HL-60 (cell line): ENCODE results near the gene PPP1R27.

Experiments used
- DNase-seq, 2 experiments: peaks; one replicate each; pipeline ENCODE4 v3.0.0-alpha.2; 2010 to 2020; ENCODE audit warnings: low read depth in 1 of 2, low spot score in 1 of 2
- H3K27ac ChIP-seq: fragments of 250-450 bp; sonication (Bioruptor Pico); replicated peaks from 2 replicates; pipeline ENCODE4 v1.5.1; 2020; ENCODE audit warnings: mild to moderate bottlenecking, moderate library complexity
- H3K27me3 ChIP-seq: fragments of 250-450 bp; sonication (Bioruptor Pico); 2 replicates; pipeline ENCODE4 v1.5.1; 2021; ENCODE audit warnings: mild to moderate bottlenecking, moderate library complexity; ENCODE audit not compliant: insufficient read depth, poor library complexity, severe bottlenecking
- H3K4me3 ChIP-seq: replicated peaks from 2 replicates; pipeline ENCODE4 v1.5.1; 2011; ENCODE audit warnings: mild to moderate bottlenecking, control low read depth, low read length; ENCODE audit not compliant: insufficient read depth
- CTCF ChIP-seq: IDR thresholded peaks from one replicate; pipeline ENCODE4 v1.5.1; 2011; ENCODE audit warnings: low read length, control low read depth, inconsistent platforms; ENCODE audit not compliant: insufficient read depth
- GABPA ChIP-seq: IDR thresholded peaks from 2 replicates; pipeline ENCODE4 v1.6.1; 2012; ENCODE audit warnings: low read depth
- POLR2AphosphoS5 ChIP-seq: IDR thresholded peaks from 2 replicates; pipeline ENCODE4 v1.6.1; 2012; ENCODE audit warnings: low read depth
- SPI1 ChIP-seq: IDR thresholded peaks from 2 replicates; pipeline ENCODE4 v1.6.1; 2012; ENCODE audit warnings: low read depth, mild to moderate bottlenecking, borderline replicate concordance
- TF ChIP-seq, protein P1 (sequence below): IDR thresholded peaks from 2 replicates; pipeline ENCODE4 v1.6.1; 2012; ENCODE audit warnings: low read depth; ENCODE audit not compliant: insufficient replicate concordance

The PPP1R27 gene

DNA sequence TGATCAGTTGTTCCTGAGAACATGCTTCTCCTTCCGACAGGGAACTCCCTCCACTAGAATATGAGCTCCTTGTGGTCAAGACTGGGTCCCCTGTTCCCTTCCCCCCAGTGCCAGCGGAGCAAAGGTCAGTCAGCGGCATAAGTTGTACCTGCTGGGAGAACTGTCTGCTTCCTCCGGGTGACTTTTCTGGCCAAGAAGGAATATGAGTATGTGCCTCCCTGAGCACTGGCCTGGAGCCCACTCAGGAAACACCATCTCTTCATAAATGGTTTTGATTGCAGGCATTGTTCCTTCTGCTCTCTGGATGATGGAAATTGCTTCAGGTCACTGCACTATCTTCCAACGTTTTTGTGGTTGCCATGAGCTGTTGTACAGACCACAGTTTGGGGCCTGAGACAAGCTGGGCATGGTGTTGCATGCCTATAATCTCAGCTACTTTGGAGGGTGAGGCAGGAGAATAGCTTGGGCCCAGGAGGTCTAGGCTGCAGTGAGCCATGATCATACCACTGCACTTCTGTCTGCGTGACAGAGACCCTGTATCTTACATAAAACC, 28.3 kb upstream of the PPP1R27 start:
- Histone ChIP-seq H3K4me3 (peak overlapping the region; percentile 2), H3K27me3 (no peaks in the 10 kb centered on the region), H3K27ac (peak overlapping the region; percentile 96)
- peak in 1 of 2 experiments; percentile 87 for DNase-seq
- TF ChIP-seq, protein P1, sequence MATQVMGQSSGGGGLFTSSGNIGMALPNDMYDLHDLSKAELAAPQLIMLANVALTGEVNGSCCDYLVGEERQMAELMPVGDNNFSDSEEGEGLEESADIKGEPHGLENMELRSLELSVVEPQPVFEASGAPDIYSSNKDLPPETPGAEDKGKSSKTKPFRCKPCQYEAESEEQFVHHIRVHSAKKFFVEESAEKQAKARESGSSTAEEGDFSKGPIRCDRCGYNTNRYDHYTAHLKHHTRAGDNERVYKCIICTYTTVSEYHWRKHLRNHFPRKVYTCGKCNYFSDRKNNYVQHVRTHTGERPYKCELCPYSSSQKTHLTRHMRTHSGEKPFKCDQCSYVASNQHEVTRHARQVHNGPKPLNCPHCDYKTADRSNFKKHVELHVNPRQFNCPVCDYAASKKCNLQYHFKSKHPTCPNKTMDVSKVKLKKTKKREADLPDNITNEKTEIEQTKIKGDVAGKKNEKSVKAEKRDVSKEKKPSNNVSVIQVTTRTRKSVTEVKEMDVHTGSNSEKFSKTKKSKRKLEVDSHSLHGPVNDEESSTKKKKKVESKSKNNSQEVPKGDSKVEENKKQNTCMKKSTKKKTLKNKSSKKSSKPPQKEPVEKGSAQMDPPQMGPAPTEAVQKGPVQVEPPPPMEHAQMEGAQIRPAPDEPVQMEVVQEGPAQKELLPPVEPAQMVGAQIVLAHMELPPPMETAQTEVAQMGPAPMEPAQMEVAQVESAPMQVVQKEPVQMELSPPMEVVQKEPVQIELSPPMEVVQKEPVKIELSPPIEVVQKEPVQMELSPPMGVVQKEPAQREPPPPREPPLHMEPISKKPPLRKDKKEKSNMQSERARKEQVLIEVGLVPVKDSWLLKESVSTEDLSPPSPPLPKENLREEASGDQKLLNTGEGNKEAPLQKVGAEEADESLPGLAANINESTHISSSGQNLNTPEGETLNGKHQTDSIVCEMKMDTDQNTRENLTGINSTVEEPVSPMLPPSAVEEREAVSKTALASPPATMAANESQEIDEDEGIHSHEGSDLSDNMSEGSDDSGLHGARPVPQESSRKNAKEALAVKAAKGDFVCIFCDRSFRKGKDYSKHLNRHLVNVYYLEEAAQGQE = no peak
- TF ChIP-seq POLR2AphosphoS5 = peak; percentile 88

DNA sequence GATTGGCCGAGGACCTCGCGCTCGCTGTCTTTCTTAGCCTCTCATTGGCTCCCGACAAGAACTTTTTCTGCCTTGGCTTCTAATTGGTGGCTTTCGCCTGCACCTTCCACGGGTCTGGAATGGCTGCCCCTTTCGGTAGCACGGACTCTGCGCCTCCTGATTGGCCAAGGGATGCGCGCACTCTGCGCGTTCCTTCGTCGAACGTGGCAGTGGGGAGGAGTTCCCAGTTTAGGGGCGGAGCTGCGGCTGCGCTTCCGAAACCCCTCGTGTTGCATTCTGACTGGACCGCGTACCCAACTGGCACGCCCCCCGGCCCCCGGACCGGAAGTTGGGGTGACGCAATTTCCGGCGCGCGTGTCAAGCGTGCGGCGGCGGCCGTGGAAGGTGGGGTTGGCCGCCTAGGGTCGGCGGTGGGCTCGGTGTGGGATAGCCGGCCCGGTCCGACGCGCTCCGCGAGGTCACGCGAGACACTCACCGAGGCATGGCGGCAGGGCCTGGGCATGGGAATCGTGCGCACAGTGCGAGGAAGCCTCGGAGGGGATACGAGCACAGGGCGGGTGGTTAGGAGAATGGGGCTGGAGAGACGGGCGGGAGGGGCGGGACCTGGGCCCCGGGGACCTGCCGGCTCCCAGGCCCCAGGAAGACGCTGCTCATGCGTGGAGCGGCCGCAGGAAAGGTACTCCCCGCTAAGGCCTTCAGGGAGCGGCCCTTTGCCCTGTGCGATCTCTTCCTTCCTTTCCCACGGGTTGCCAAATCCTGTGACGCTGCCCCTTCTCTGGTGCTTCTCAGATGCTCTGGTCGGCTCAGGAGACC, 26.1 kb upstream of the PPP1R27 start:
- TF ChIP-seq SPI1 = peak; percentile 29; the same call in 1 of the 2 replicates
- no peak for TF ChIP-seq CTCF
- TF ChIP-seq GABPA = peak; percentile 93
- TF ChIP-seq POLR2AphosphoS5 = peak; percentile 86
- TF ChIP-seq, protein P1 = peak; percentile 65
- no peaks in the 10 kb centered on the region for H3K27me3 ChIP-seq
- peak overlapping the region; percentile 62 for H3K4me3 ChIP-seq
- peak; percentile 100 for DNase-seq
- H3K27ac ChIP-seq = peak overlapping the region; percentile 96

DNA sequence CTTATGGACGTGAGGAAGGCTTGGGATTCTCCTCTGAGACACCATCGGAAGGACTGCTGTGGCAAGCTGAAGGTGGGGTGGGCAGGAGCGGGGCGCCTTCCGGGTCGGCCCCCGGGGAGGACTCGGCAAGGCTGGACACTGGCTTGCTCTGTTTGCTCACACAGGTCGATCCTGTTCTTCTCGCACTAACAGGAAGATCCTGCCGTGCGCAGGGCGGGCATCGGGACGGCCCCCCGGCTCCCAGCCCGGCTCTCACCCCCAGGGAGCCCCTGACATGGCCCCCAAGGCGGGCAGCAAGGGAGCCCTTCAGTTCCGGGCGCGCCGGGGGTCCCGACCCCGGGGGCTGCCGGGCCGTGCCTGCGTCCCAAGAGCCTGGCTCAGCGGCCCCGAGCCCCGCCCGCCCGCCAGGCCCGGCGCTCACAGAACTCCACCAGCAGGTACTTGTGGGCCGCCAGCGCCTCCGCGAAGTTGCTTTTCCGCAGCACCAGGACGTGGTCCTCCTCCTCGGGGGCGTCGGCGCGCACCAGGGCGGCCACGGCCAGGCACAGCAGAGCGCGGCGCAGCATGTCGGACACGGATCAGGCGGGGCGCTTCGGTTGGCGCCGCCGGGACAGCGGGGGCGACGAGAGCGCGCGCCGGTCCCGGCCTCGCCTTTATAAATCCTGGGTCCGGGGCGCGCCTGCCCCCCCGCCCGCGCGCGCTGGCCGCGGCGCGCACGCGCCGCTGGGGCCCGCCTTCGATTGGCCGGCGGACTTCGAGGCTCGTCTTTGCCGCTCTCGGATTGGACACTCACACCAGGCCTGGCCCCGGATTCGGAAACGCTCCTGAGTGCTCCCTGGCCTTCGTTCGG, 25.3 kb upstream of the PPP1R27 start, which contains the start of gene P4HB:
Gene P4HB, minus strand, starts transcription at position 630 of the 850 bp plus-strand sequence. Its CDS starts 64 bp downstream, at position 566.
- H3K4me3 ChIP-seq = peak within 1 kb of the TSS; percentile 89
- H3K27ac ChIP-seq = peak within 1 kb of the TSS; percentile 96
- TF ChIP-seq POLR2AphosphoS5 = peak; percentile 96
- TF ChIP-seq, protein P1 = peak; percentile 61
- no peak for TF ChIP-seq CTCF
- peak in 1 of 2 experiments; percentile 91 for DNase-seq
- no peaks in the 10 kb centered on the region for H3K27me3 ChIP-seq
